ENCODE results near the gene PERM1. TPM values are rescaled to one million over a fixed set of nuclear protein-coding genes. Genes with fewer than 3 reads are reported as not detected.

PERM1 gene
- total RNA-seq, 3 donors from 2014 or later: 0.33 to 1.9 TPM; not detected in 1

DNA sequence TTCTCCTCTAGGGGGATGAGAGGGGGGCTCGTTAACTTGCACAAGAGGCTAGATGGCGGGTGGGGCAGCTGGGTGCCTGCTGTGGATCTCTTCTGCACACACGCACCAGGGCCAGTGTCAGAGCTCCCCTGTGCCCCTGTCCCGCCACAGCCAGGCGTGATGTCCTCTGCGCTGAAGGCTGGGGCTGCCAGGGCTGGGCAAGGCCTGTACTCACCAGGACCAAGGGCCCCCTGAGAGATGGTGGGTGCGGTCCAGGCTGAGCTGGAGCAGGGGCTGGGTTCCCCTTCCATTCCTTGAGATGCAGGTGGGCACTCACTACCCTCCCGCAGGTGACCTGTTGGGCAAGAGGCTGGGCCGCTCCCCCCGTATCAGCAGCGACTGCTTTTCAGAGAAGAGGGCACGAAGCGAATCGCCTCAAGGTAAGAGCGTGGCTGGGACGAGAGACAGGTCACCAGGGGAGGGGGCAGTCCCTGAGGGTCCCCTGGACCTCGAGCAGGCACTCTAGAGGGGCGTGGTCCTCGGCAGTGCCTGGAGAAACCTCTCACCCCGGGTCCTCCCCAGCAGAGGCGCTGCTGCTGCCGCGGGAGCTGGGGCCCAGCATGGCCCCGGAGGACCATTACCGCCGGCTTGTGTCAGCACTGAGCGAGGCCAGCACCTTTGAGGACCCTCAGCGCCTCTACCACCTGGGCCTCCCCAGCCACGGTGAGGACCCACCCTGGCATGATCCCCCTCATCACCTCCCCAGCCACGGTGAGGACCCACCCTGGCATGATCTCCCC, 43.0 kb downstream of the PERM1 start:
- no peak for DNase-seq (ENCODE audit: low spot score in 2 of 2)
- Histone ChIP-seq H3K4me3 (no peak overlapping the region), H3K27ac (no peak overlapping the region), H3K27me3 (peaks cover 18 to 73% of the 10 kb centered on the region in 2 donors), H3K9me3 (no peaks in the 10 kb centered on the region), H3K36me3 (no peaks in the 10 kb centered on the region), H3K4me1 (peaks cover 25 to 35% of the 10 kb centered on the region in 2 donors)
- no peak for TF ChIP-seq POLR2A (IDR thresholded peaks at IDR 0.05)
- intact Hi-C loops (cut with DNase I; ENCODE audit: low total_unique reads): no loop called here

DNA sequence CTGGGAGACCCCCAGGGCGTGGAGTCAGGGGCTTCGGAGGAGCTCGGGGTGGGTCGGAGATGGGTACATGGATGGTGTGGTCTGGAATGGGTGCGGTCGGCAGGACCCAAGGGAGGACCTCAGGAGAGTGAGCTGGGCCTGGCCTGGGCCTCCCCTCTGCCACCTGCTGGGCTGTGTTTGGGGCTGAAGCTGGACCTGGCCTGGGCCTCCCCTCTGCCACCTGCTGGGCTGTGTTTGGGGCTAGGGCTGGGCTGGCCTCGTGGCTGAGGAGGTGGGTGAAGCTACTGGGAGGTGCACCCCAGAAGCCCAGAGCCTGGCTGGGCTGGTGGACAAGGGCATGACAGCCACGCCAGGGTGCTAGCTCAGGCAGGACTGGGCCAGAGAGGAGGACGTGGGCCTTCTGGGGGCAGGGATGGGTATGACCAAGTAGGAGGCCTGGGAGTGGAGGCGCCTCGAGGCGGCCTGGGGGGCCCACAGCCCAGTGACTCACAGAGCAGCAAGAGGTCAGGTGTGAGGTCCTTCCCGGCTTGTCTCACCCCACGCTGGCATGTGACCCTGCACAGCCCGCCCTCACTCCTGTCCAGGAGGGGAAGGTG, 43.7 kb downstream of the PERM1 start:
- no peak overlapping the region for H3K27ac ChIP-seq
- peaks cover 18 to 72% of the 10 kb centered on the region in 2 donors for H3K27me3 ChIP-seq
- H3K4me1 ChIP-seq: peaks cover 25 to 35% of the 10 kb centered on the region in 2 donors
- no peaks in the 10 kb centered on the region for H3K36me3 ChIP-seq
- TF ChIP-seq POLR2A (IDR thresholded peaks at IDR 0.05) (no peak), POLR2AphosphoS5 (IDR thresholded peaks at IDR 0.05) (no peak)
- TF ChIP-seq, protein P1, sequence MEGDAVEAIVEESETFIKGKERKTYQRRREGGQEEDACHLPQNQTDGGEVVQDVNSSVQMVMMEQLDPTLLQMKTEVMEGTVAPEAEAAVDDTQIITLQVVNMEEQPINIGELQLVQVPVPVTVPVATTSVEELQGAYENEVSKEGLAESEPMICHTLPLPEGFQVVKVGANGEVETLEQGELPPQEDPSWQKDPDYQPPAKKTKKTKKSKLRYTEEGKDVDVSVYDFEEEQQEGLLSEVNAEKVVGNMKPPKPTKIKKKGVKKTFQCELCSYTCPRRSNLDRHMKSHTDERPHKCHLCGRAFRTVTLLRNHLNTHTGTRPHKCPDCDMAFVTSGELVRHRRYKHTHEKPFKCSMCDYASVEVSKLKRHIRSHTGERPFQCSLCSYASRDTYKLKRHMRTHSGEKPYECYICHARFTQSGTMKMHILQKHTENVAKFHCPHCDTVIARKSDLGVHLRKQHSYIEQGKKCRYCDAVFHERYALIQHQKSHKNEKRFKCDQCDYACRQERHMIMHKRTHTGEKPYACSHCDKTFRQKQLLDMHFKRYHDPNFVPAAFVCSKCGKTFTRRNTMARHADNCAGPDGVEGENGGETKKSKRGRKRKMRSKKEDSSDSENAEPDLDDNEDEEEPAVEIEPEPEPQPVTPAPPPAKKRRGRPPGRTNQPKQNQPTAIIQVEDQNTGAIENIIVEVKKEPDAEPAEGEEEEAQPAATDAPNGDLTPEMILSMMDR (IDR thresholded peaks at IDR 0.05): peak; percentile 18 to 44 (median 43)
- no peaks in the 10 kb centered on the region for H3K9me3 ChIP-seq
- no peak overlapping the region for H3K4me3 ChIP-seq
- intact Hi-C loops (cut with DNase I; ENCODE audit: low total_unique reads): no loop called here
- peak in 1 of 2 donors; percentile 70 for DNase-seq (ENCODE audit: low spot score in 2 of 2)

DNA sequence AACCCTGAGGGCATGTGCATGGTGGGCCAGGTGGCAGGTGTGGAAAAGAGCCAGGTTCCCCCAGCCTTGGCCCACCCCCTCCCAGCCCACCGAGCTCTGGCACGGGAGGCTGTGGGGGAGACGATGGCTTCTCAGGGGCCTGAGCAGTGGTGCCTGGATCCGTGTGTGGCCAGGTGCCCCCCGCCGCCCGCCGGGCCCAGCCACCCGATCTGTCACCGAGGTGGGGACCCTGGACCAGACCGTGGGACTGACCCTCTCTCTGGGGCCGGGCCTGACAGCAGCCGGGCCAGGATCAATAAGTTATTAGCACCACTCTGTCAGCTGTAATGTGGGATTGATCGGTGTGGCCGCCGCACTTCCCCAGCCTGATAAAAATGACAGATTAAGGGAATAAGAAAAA, 44.4 kb downstream of the PERM1 start:
- TF ChIP-seq POLR2AphosphoS5 (IDR thresholded peaks at IDR 0.05): no peak
- TF ChIP-seq, protein P1 (IDR thresholded peaks at IDR 0.05): no peak
- no peak for TF ChIP-seq POLR2A (IDR thresholded peaks at IDR 0.05)
- H3K27me3 ChIP-seq: peaks cover 14 to 65% of the 10 kb centered on the region in 2 donors
- H3K4me1 ChIP-seq: peaks cover 21 to 30% of the 10 kb centered on the region in 2 donors
- no peaks in the 10 kb centered on the region for H3K9me3 ChIP-seq
- DNase-seq (ENCODE audit: low spot score in 2 of 2): no peak
- no peak overlapping the region for H3K4me3 ChIP-seq
- no peaks in the 10 kb centered on the region for H3K36me3 ChIP-seq
- H3K27ac ChIP-seq: no peak overlapping the region
- intact Hi-C loops (cut with DNase I; ENCODE audit: low total_unique reads): loop anchor here (1.0 kb wide), 1 partner anchor 63 kb away; the partner anchor contains the start of gene HES4

DNA sequence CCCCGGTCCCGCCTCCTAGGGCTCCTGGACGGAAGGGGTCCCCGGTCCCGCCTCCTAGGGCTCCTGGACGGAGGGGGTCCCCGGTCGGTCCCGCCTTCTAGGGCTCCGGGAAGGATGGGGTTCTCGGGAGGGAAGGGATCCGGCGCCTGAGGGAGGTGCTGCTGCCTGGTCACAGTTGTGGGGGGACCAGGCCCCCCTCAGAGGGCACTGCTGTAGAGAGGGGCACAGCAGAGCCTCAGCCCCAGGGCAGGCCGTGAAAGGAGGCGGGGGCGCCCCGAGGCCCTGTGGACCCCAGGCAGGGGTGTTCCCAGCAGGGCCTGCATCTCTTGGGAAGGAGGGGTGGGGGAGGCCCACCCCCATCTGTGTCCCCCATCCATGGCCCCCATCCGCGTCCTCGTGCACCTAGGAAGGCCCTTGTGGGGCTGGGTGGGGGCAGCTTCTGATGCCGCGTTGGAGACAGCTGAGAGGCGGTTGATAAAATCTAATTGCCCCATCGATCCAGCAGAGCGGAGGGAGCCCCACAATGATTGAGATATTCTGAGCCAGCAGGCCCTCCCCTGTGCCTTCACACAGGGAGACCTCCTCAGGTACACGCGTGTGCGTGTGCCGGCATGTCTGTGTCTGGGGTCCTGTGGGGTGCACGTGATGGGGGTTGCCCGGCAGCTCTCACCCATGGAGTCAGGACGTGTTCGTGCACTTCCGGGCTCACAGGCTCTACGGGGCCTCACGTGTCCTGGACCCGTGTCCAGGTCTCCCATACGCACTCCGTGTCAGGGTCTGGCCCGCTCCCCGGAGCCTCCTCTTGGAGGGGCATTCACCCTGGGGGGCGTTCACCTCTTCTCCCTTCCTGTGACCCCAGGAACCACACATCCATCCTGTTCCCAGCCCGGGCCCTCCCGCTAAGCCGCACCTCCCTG, 45.3 kb downstream of the PERM1 start:
- no peak overlapping the region for H3K27ac ChIP-seq
- H3K4me3 ChIP-seq: no peak overlapping the region
- no peaks in the 10 kb centered on the region for H3K9me3 ChIP-seq
- intact Hi-C loops (cut with DNase I; ENCODE audit: low total_unique reads): loop anchor here (1.0 kb wide), 1 partner anchor 64 kb away; the partner anchor contains the start of gene HES4
- H3K27me3 ChIP-seq: peaks cover 7 to 56% of the 10 kb centered on the region in 2 donors
- DNase-seq (ENCODE audit: low spot score in 2 of 2): no peak
- H3K4me1 ChIP-seq: peaks cover 12 to 21% of the 10 kb centered on the region in 2 donors
- TF ChIP-seq, protein P1 (IDR thresholded peaks at IDR 0.05): no peak
- no peaks in the 10 kb centered on the region for H3K36me3 ChIP-seq

DNA sequence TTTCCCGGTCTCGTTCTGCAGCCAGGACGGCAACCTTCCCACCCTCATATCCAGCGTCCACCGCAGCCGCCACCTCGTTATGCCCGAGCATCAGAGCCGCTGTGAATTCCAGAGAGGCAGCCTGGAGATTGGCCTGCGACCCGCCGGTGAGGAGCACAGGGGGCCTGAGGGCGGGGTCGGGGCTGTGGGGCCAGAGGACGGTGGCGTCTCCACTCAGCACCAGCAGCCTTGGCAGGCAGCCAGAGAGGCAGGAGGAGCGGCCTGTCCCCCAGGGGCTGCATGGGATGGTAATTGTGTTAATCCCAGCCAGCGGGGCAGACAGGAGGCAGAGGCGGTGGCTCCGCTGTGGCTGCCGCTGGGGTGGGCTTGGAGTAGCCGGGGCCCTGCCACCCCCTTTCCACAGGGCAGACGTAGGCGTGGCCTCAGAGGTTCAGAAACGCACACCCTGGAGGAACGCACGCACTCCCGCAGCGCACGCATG, 46.1 kb downstream of the PERM1 start:
- Histone ChIP-seq H3K36me3 (no peaks in the 10 kb centered on the region), H3K27ac (no peak overlapping the region), H3K4me1 (peaks cover 5 to 13% of the 10 kb centered on the region in 2 donors), H3K4me3 (peak overlapping the region in 1 of 3 donors; percentile 17), H3K9me3 (no peaks in the 10 kb centered on the region), H3K27me3 (peaks cover 5 to 48% of the 10 kb centered on the region in 2 donors)
- intact Hi-C loops (cut with DNase I; ENCODE audit: low total_unique reads): loop anchor here (1.0 kb wide), 1 partner anchor 44 kb away; no protein-coding TSS in a partner anchor
- no peak for DNase-seq (ENCODE audit: low spot score in 2 of 2)
- no peak for TF ChIP-seq POLR2A (IDR thresholded peaks at IDR 0.05)
- no peak for TF ChIP-seq POLR2AphosphoS5 (IDR thresholded peaks at IDR 0.05)
- TF ChIP-seq, protein P1 (IDR thresholded peaks at IDR 0.05): no peak

All from breast epithelium (tissue), 4 donors.